ENCODE measurements around the gene PPM1L.

Gene PPM1L

GRCh38 chr3:160931474-160931873 lies 175.4 kb downstream of the PPM1L start:
- Histone ChIP-seq H3K9me3 (ENCODE audit: control insufficient read depth in 5 of 5, low read length in 5 of 5) (no peaks in the 10 kb centered on the region), H3K4me3 (ENCODE audit: low read depth in 1 of 5, low read length in 5 of 5) (no peak overlapping the region), H3K9ac (ENCODE audit: low read length in 5 of 5) (no peak overlapping the region), H3K36me3 (ENCODE audit: control insufficient read depth in 5 of 5, insufficient read depth in 5 of 5, low read length in 5 of 5) (no peaks in the 10 kb centered on the region), H3K27ac (ENCODE audit: low read depth, low read length) (no peak overlapping the region), H3K4me1 (ENCODE audit: control insufficient read depth in 5 of 5, insufficient read depth in 5 of 5, low read length in 5 of 5) (peaks cover 4 to 15% (median 7%) of the 10 kb centered on the region in 5 donors), H3K27me3 (ENCODE audit: control insufficient read depth in 5 of 5, insufficient read depth in 4 of 5, low read length in 5 of 5) (no peaks in the 10 kb centered on the region)

DNA sequence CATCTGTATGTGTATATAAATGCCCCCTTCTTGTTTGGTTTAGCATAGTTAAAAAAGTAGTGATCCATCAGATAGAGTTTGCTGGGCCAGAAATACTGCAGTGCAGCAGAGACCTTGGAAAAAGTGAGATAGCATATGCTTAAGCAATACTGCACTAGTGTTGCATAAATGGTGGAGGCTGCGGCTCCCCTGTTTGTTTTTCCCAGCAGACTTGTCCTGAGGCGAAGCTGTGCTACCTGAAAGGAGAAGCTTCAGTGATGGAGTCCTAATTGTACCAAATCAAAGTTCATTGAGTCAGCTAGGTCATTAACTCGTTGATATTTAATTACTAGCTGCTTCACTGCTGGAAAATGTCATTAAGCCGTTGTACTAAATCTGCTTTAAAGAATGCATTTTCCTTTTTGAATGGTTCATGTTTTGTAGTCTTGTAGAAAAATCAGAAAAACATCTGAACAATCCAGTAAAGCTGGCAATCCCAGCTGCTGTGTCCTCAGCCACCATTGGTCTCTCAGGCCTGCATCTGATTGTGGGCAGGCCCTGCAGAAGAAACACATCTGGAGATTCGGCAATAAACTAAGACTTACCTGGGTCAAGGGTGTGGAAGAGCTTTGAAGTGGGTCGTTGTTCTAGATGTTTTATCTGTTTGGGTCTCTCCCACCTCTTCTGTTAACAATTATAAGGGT lies 179.5 kb downstream of the PPM1L start:
- Histone ChIP-seq H3K4me1 (ENCODE audit: control insufficient read depth in 5 of 5, insufficient read depth in 5 of 5, low read length in 5 of 5) (peaks cover 0 to 7% (median 0%) of the 10 kb centered on the region in 5 donors), H3K9ac (ENCODE audit: low read length in 5 of 5) (no peak overlapping the region), H3K36me3 (ENCODE audit: control insufficient read depth in 5 of 5, insufficient read depth in 5 of 5, low read length in 5 of 5) (no peaks in the 10 kb centered on the region), H3K9me3 (ENCODE audit: control insufficient read depth in 5 of 5, low read length in 5 of 5) (no peaks in the 10 kb centered on the region), H3K27me3 (ENCODE audit: control insufficient read depth in 5 of 5, insufficient read depth in 4 of 5, low read length in 5 of 5) (no peaks in the 10 kb centered on the region), H3K4me3 (ENCODE audit: low read depth in 1 of 5, low read length in 5 of 5) (no peak overlapping the region), H3K27ac (ENCODE audit: low read depth, low read length) (no peak overlapping the region)

DNA sequence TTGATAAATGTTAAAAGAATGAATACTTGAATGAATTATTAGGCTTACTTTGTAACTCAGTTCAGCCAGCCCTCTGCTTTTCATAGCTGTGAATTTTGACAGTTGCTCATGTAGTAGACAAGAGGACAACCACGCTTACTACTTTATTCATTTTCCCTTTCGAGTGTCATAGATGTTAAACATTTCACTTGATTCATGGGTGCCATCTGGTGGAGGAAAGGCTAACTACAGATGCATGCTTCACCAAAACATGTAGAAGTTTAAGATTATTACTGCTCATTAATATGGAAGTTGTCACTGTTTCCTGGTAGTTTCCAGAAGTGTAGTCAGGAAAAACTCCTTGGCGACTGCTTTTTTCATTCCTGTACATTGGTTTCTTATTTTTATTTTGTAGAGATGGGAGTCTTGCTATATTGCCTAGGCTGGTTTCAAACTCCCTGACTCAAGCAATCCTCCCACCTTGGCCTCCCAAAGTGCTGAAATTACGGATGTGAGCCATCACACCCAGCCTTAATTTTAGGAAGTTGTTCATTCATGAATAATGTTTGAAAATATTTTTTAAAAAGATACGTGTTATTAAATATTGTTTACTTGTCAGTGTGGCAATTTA lies 186.0 kb downstream of the PPM1L start:
- Histone ChIP-seq H3K4me3 (ENCODE audit: low read depth in 1 of 5, low read length in 5 of 5) (no peak overlapping the region), H3K4me1 (ENCODE audit: control insufficient read depth in 5 of 5, insufficient read depth in 5 of 5, low read length in 5 of 5) (peaks cover 0 to 3% (median 0%) of the 10 kb centered on the region in 5 donors), H3K27ac (ENCODE audit: low read depth, low read length) (no peak overlapping the region), H3K27me3 (ENCODE audit: control insufficient read depth in 5 of 5, insufficient read depth in 4 of 5, low read length in 5 of 5) (no peaks in the 10 kb centered on the region), H3K36me3 (ENCODE audit: control insufficient read depth in 5 of 5, insufficient read depth in 5 of 5, low read length in 5 of 5) (no peaks in the 10 kb centered on the region), H3K9ac (ENCODE audit: low read length in 5 of 5) (no peak overlapping the region), H3K9me3 (ENCODE audit: control insufficient read depth in 5 of 5, low read length in 5 of 5) (no peaks in the 10 kb centered on the region)

DNA sequence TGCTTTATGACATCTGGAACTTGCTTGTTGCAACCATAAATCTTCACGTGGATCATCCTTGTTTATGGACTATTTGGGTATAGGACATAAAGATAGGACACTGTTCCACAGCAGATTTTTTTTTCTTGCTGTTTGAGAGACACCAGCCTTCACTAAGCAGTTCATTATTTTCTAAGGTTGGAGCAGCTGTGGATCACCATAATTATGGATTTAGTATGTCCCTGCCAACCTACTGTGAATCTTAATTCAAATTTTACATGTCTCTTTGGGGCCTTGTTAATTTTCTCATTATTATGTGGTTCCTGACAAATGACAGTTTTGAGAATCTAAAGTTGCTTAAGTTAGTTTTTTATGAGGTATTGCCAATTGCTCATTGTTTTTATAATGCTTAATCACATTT lies 188.0 kb downstream of the PPM1L start:
- H3K27me3 ChIP-seq (ENCODE audit: control insufficient read depth in 5 of 5, insufficient read depth in 4 of 5, low read length in 5 of 5): no peaks in the 10 kb centered on the region
- H3K4me3 ChIP-seq (ENCODE audit: low read depth in 1 of 5, low read length in 5 of 5): no peak overlapping the region
- no peaks in the 10 kb centered on the region for H3K9me3 ChIP-seq (ENCODE audit: control insufficient read depth in 5 of 5, low read length in 5 of 5)
- no peaks in the 10 kb centered on the region for H3K36me3 ChIP-seq (ENCODE audit: control insufficient read depth in 5 of 5, insufficient read depth in 5 of 5, low read length in 5 of 5)
- no peak overlapping the region for H3K9ac ChIP-seq (ENCODE audit: low read length in 5 of 5)
- H3K27ac ChIP-seq (ENCODE audit: low read depth, low read length): no peak overlapping the region
- peaks cover 0 to 3% (median 0%) of the 10 kb centered on the region in 5 donors for H3K4me1 ChIP-seq (ENCODE audit: control insufficient read depth in 5 of 5, insufficient read depth in 5 of 5, low read length in 5 of 5)

DNA sequence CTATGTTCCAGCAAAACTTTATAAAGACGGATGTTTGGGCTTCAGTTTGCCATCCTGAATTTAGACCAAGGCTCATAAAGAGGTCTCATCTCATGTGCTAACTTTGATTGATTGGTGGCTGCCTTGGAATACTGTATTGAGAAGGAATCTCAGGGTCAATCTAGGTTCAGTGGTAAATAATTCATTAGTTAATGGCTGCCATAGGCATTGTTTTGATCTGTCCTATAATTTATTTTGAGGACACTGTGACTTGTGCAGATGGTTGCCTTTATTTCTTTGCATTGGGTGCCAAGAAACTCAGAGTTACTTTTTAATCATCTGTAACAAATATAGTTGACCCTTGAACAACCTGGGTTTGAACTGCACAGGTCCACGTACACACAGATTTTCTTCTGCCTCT lies 189.3 kb downstream of the PPM1L start:
- peaks cover 0 to 3% (median under 1%) of the 10 kb centered on the region in 5 donors for H3K4me1 ChIP-seq (ENCODE audit: control insufficient read depth in 5 of 5, insufficient read depth in 5 of 5, low read length in 5 of 5)
- no peak overlapping the region for H3K4me3 ChIP-seq (ENCODE audit: low read depth in 1 of 5, low read length in 5 of 5)
- H3K27ac ChIP-seq (ENCODE audit: low read depth, low read length): no peak overlapping the region
- no peaks in the 10 kb centered on the region for H3K36me3 ChIP-seq (ENCODE audit: control insufficient read depth in 5 of 5, insufficient read depth in 5 of 5, low read length in 5 of 5)
- no peaks in the 10 kb centered on the region for H3K27me3 ChIP-seq (ENCODE audit: control insufficient read depth in 5 of 5, insufficient read depth in 4 of 5, low read length in 5 of 5)
- H3K9me3 ChIP-seq (ENCODE audit: control insufficient read depth in 5 of 5, low read length in 5 of 5): no peaks in the 10 kb centered on the region
- H3K9ac ChIP-seq (ENCODE audit: low read length in 5 of 5): no peak overlapping the region

GRCh38 chr3:160948273-160948672 lies 192.2 kb downstream of the PPM1L start:
- H3K9ac ChIP-seq (ENCODE audit: low read length in 5 of 5): no peak overlapping the region
- peaks cover 0 to 10% (median 7%) of the 10 kb centered on the region in 5 donors for H3K4me1 ChIP-seq (ENCODE audit: control insufficient read depth in 5 of 5, insufficient read depth in 5 of 5, low read length in 5 of 5)
- H3K36me3 ChIP-seq (ENCODE audit: control insufficient read depth in 5 of 5, insufficient read depth in 5 of 5, low read length in 5 of 5): no peaks in the 10 kb centered on the region
- H3K27me3 ChIP-seq (ENCODE audit: control insufficient read depth in 5 of 5, insufficient read depth in 4 of 5, low read length in 5 of 5): no peaks in the 10 kb centered on the region
- H3K4me3 ChIP-seq (ENCODE audit: low read depth in 1 of 5, low read length in 5 of 5): no peak overlapping the region
- H3K9me3 ChIP-seq (ENCODE audit: control insufficient read depth in 5 of 5, low read length in 5 of 5): no peaks in the 10 kb centered on the region
- no peak overlapping the region for H3K27ac ChIP-seq (ENCODE audit: low read depth, low read length)

GRCh38 chr3:160949460-160949859 lies 193.4 kb downstream of the PPM1L start:
- Histone ChIP-seq H3K36me3 (ENCODE audit: control insufficient read depth in 5 of 5, insufficient read depth in 5 of 5, low read length in 5 of 5) (no peaks in the 10 kb centered on the region), H3K9me3 (ENCODE audit: control insufficient read depth in 5 of 5, low read length in 5 of 5) (no peaks in the 10 kb centered on the region), H3K27ac (ENCODE audit: low read depth, low read length) (no peak overlapping the region), H3K27me3 (ENCODE audit: control insufficient read depth in 5 of 5, insufficient read depth in 4 of 5, low read length in 5 of 5) (no peaks in the 10 kb centered on the region), H3K4me1 (ENCODE audit: control insufficient read depth in 5 of 5, insufficient read depth in 5 of 5, low read length in 5 of 5) (peaks cover 0 to 10% (median 7%) of the 10 kb centered on the region in 5 donors), H3K4me3 (ENCODE audit: low read depth in 1 of 5, low read length in 5 of 5) (no peak overlapping the region), H3K9ac (ENCODE audit: low read length in 5 of 5) (no peak overlapping the region)

DNA sequence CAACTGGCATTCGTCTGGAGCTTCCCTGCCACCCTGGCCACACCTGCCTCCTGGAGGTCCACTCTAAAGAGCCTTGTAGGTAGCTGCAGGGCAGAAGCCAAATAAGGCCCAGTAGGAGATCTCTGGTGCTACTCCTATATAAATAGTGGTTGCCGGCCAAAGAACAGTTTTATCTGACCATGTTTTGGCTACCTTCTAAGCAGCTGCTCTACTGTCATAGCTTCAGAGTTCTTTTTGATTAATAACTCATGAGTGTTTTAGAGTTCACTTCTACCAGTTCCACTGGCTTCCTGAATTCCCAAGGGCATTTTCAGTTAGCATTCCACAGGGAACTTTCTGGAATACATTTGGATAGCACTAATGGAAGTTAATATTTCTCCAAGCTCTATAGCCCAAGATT lies 194.5 kb downstream of the PPM1L start:
- Histone ChIP-seq H3K9ac (ENCODE audit: low read length in 5 of 5) (no peak overlapping the region), H3K9me3 (ENCODE audit: control insufficient read depth in 5 of 5, low read length in 5 of 5) (no peaks in the 10 kb centered on the region), H3K27me3 (ENCODE audit: control insufficient read depth in 5 of 5, insufficient read depth in 4 of 5, low read length in 5 of 5) (no peaks in the 10 kb centered on the region), H3K4me1 (ENCODE audit: control insufficient read depth in 5 of 5, insufficient read depth in 5 of 5, low read length in 5 of 5) (peaks cover 0 to 10% (median 7%) of the 10 kb centered on the region in 5 donors), H3K27ac (ENCODE audit: low read depth, low read length) (no peak overlapping the region), H3K36me3 (ENCODE audit: control insufficient read depth in 5 of 5, insufficient read depth in 5 of 5, low read length in 5 of 5) (no peaks in the 10 kb centered on the region), H3K4me3 (ENCODE audit: low read depth in 1 of 5, low read length in 5 of 5) (no peak overlapping the region)

- H3K27me3 ChIP-seq (ENCODE audit: control insufficient read depth in 5 of 5, insufficient read depth in 4 of 5, low read length in 5 of 5): no peaks in the 10 kb centered on the region
- H3K4me3 ChIP-seq (ENCODE audit: low read depth in 1 of 5, low read length in 5 of 5): no peak overlapping the region
- no peaks in the 10 kb centered on the region for H3K36me3 ChIP-seq (ENCODE audit: control insufficient read depth in 5 of 5, insufficient read depth in 5 of 5, low read length in 5 of 5)
- no peak overlapping the region for H3K27ac ChIP-seq (ENCODE audit: low read depth, low read length)
- H3K4me1 ChIP-seq (ENCODE audit: control insufficient read depth in 5 of 5, insufficient read depth in 5 of 5, low read length in 5 of 5): peaks cover 0 to 10% (median 7%) of the 10 kb centered on the region in 5 donors
- H3K9me3 ChIP-seq (ENCODE audit: control insufficient read depth in 5 of 5, low read length in 5 of 5): no peaks in the 10 kb centered on the region
- H3K9ac ChIP-seq (ENCODE audit: low read length in 5 of 5): no peak overlapping the region
Measured at GRCh38 chr3:160950954-160951353, 194.9 kb downstream of the PPM1L start.

GRCh38 chr3:160951642-160952487 lies 195.8 kb downstream of the PPM1L start:
- no peak overlapping the region for H3K9ac ChIP-seq (ENCODE audit: low read length in 5 of 5)
- no peaks in the 10 kb centered on the region for H3K36me3 ChIP-seq (ENCODE audit: control insufficient read depth in 5 of 5, insufficient read depth in 5 of 5, low read length in 5 of 5)
- no peaks in the 10 kb centered on the region for H3K27me3 ChIP-seq (ENCODE audit: control insufficient read depth in 5 of 5, insufficient read depth in 4 of 5, low read length in 5 of 5)
- H3K27ac ChIP-seq (ENCODE audit: low read depth, low read length): no peak overlapping the region
- H3K4me3 ChIP-seq (ENCODE audit: low read depth in 1 of 5, low read length in 5 of 5): no peak overlapping the region
- H3K4me1 ChIP-seq (ENCODE audit: control insufficient read depth in 5 of 5, insufficient read depth in 5 of 5, low read length in 5 of 5): peaks cover 0 to 10% (median 7%) of the 10 kb centered on the region in 5 donors
- no peaks in the 10 kb centered on the region for H3K9me3 ChIP-seq (ENCODE audit: control insufficient read depth in 5 of 5, low read length in 5 of 5)
